Brain microvascular endothelial cell (primary cell): ENCODE results near the gene THAP3.
A peak's percentile ranks its signal among the peaks of the same experiment; 100 is the strongest.

Experiments
- DNase-seq: peaks from one replicate; pipeline ENCODE4 v3.0.0-alpha.2; 2020
- H3K27ac ChIP-seq: fragments of 250-450 bp; sonication (Bioruptor Pico); 2 replicates; pipeline ENCODE4 v1.5.1; 2020; ENCODE audit warnings: mild to moderate bottlenecking, moderate library complexity
- H3K27me3 ChIP-seq: fragments of 250-450 bp; sonication (Bioruptor Pico); replicated peaks from 2 replicates; pipeline ENCODE4 v1.5.1; 2020; ENCODE audit warnings: mild to moderate bottlenecking
- H3K36me3 ChIP-seq: fragments of 250-450 bp; sonication (Bioruptor Pico); replicated peaks from 2 replicates; pipeline ENCODE4 v1.5.1; 2020; ENCODE audit warnings: mild to moderate bottlenecking
- H3K4me3 ChIP-seq: 2 replicates; pipeline ENCODE4 v1.5.1; 2011; ENCODE audit warnings: low read depth, mild to moderate bottlenecking, control low read depth, low read length, moderate library complexity
- CTCF ChIP-seq: IDR thresholded peaks from 2 replicates; pipeline ENCODE4 v1.5.1; 2011; ENCODE audit warnings: low read depth, mild to moderate bottlenecking, moderate library complexity, low read length, control low read depth, inconsistent platforms; ENCODE audit errors: missing control alignments
- in situ Hi-C: cut with HindIII; loops from 2 replicates; pipeline ENCODE4 v1.10.0; 2017; ENCODE audit warnings: low sequenced_read_pairs, low pct_ligation_motif_present

Gene THAP3, protein sequence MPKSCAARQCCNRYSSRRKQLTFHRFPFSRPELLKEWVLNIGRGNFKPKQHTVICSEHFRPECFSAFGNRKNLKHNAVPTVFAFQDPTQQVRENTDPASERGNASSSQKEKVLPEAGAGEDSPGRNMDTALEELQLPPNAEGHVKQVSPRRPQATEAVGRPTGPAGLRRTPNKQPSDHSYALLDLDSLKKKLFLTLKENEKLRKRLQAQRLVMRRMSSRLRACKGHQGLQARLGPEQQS

DNA sequence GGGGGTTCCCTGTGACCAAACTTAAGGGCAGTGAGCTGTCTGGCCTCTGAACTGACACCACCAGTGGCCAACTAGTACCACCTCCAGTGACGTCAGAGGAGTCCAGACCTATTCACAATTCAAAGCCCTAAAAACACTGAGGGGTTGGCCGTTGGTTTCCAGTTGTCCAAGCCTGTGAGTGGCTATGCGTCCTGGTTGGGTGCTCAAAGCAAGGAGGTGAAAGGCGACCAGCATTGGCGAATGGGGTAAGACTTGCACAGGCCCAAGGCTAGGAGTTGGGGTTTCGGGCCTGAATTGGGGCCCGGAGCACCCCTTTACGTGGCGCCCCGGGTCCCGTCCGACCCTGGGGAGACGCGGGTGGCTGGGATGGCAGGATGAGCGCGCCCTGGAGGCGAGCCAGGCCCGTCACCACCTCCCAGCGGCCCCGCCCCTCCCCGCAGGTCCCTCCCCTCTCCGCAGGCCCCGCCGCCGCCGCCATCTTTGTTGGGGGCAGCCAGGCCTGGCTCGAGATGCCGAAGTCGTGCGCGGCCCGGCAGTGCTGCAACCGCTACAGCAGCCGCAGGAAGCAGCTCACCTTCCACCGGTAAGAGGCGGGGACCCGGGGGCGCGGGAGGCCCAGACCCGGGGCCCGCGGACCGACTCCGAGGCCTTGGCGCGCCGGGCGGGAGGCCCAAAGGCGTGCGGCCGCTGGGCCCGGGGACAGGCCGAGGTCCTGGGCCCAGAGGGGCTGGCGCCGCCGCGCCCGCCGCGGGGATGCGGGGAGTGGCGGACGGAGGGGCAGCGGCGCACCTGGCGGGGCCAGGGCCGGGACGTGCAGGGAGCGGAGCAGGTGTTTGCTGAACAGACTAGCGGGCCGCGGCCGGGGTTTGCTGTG is at the start of gene THAP3:
TSS of gene THAP3 (plus strand) at position 159 of the 874 bp plus-strand sequence. CDS start at position 510, 351 bp downstream.
- H3K4me3 ChIP-seq, result peak within 1 kb of the TSS; percentile 75
- peak; percentile 61 for DNase-seq
- H3K27ac ChIP-seq, result peak within 1 kb of the TSS; percentile 36
- TF ChIP-seq CTCF, result no peak
- peaks cover 37% of the 10 kb centered on the region for H3K36me3 ChIP-seq
- no peaks in the 10 kb centered on the region for H3K27me3 ChIP-seq
- in situ Hi-C loops, result no loop called here

DNA sequence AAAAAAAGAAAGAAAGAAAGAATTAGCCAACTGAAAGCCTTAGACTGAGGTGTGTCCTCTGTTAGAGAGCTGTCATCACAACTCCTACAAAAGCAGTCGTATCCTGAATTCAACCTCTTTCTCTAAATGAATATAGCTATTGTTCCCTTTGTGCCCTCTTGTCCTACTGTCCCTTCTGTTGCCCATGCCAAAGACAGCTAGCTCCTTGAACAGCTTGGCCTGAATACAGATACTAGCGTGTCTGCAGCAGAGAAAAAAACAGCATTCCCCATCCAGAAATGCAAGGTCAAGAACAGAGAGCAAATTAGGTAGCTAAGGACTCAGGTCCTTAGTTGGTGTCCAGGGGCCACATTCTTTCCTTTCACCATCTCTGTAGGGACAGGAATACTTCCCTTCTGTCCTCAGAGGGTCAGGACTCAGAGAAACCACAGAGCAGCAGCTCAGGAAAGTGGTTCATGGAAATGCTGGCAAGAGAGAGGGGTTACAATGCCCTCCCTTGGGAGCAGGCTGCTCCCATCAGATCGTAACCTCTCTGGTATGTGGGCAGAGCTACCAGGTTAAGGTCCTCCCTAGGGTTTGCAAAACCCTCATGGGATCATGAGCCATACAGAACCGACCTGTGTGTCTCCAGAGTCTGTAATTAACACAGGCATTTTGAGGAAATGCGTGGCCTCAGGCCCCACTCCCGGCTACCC is 46.7 kb upstream of the THAP3 start:
- H3K36me3 ChIP-seq, result peaks cover 2% of the 10 kb centered on the region
- in situ Hi-C loops, result no loop called here
- no peak for DNase-seq
- no peak overlapping the region for H3K27ac ChIP-seq
- TF ChIP-seq CTCF, result no peak
- no peaks in the 10 kb centered on the region for H3K27me3 ChIP-seq
- no peak overlapping the region for H3K4me3 ChIP-seq

- Histone ChIP-seq H3K4me3 (no peak overlapping the region), H3K27ac (no peak overlapping the region), H3K36me3 (peaks cover 2% of the 10 kb centered on the region), H3K27me3 (no peaks in the 10 kb centered on the region)
- DNase-seq, result no peak
- in situ Hi-C loops, result no loop called here
- no peak for TF ChIP-seq CTCF
These were observed 45.9 kb upstream of the THAP3 start for GRCh38 chr1:6578624-6579373.

DNA sequence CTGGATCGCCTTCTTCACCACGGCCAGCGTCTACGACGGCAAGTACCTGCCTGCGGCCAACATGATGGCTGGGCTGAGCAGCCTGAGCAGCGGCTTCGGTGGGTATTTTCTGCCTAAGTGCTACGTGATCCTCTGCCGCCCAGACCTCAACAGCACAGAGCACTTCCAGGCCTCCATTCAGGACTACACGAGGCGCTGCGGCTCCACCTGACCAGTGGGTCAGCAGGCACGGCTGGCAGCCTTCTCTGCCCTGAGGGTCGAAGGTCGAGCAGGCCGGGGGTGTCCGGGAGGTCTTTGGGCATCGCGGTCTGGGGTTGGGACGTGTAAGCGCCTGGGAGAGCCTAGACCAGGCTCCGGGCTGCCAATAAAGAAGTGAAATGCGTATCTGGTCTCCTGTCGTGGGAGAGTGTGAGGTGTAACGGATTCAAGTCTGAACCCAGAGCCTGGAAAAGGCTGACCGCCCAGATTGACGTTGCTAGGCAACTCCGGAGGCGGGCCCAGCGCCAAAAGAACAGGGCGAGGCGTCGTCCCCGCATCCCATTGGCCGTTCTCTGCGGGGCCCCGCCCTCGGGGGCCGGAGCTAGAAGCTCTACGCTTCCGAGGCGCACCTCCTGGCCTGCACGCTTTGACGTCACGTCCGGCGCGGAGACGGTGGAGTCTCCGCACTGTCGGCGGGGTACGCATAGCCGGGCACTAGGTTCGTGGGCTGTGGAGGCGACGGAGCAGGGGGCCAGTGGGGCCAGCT is 45.1 kb upstream of the THAP3 start, which contains the start of gene ZBTB48:
TSS of gene ZBTB48 (plus strand) at position 621 of the 745 bp plus-strand sequence. CDS start 616 bp downstream, outside the sequence.
- H3K27me3 ChIP-seq, result no peaks in the 10 kb centered on the region
- in situ Hi-C loops, result no loop called here
- no peak for TF ChIP-seq CTCF
- H3K4me3 ChIP-seq, result peak within 1 kb of the TSS; percentile 82
- peak; percentile 96 for DNase-seq
- H3K27ac ChIP-seq, result peak within 1 kb of the TSS; percentile 65
- H3K36me3 ChIP-seq, result peaks cover 2% of the 10 kb centered on the region

GRCh38 chr1:6580119-6580592 is 44.5 kb upstream of the THAP3 start:
- in situ Hi-C loops, result no loop called here
- Histone ChIP-seq H3K27ac (peak overlapping the region; percentile 39), H3K27me3 (no peaks in the 10 kb centered on the region), H3K4me3 (peak overlapping the region; percentile 82), H3K36me3 (peaks cover 2% of the 10 kb centered on the region)
- DNase-seq, result no peak
- TF ChIP-seq CTCF, result no peak
